Activated T-cell treated with anti-CD3 and anti-CD28 coated beads for 48 hours (primary cell): ENCODE results near the gene HTR1D.

ENCODE experiments used
- DNase-seq: peaks from one replicate; pipeline ENCODE4 v3.0.0-alpha.2; 2020; ENCODE audit warnings: low read depth

Gene HTR1D

DNA sequence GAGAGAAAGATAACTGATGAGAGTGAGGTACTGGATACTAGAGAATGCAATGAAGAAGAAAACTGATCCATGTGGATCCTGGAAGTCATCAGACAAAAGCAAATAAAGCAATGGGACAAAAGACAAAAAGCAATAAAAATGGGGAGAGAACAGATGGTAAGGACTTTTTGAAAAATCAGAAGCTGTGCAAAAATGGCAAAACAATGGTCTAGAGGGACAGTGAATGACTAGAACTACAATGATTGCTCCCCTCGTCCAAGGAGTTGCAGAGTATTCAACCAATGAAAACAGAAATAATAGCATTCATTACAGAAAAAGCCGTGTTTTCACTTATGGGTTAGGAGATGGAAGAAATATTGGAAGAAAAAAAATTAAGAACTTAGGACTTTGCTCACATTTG, 67.2 kb downstream of the HTR1D start:
- DNase-seq, result no peak

DNA sequence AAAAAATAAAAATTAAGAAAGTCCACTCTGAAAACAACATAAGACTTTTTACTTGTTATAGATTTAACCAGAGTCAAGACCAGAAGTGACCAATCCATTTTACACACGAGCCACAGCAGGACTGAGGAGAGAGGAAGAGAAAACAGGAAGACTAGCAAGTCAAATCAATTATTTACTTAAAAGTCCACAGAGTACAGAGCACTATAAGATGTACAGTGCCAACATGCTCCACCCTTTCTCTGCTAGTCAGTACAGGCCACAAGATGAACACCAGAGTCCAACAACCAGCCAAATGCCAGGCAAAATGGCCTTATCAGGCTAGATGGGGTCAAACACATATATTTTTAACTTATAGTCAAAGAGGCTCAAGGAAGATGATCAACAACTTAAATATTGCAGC, 68.2 kb downstream of the HTR1D start:
- DNase-seq, result no peak

DNA sequence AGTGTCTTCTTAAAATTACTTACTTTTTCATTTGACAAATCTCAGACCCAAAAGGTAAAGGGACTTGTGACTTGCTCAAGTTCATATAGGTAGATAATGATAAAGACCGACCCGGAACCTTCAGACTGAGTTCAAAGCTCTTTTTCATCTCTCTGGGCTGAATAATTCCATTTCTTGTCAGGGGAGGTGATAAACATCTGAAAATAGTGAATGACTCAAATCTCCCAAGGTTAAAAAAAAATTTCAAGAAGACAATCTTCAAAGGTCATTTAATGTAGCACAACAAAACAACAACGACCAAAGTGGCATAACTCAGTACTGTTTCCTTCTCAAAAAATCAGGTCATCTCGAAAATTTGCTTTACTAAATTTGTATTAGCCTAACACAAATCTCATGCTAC, 69.2 kb downstream of the HTR1D start:
- DNase-seq, result no peak
